Vagina (tissue), 2 donors: ENCODE measurements around the gene STARD13.

Experiments used
- CTCF ChIP-seq, 3 experiments: fragments of 450-650 bp in 2 of 3; fragments of 200-600 bp in 1 of 3; sonication (generic) in 1 of 3; IDR thresholded peaks; one replicate each; pipeline ENCODE4 v1.5.1; 2017 to 2019; ENCODE audit warnings: antibody characterized with exemption in 3 of 3, mild to moderate bottlenecking in 2 of 3, moderate library complexity in 2 of 3
- POLR2A ChIP-seq, 2 donors: fragments of 450-650 bp; IDR thresholded peaks; one replicate each; pipeline ENCODE4 v1.6.1; 2017; ENCODE audit warnings: antibody characterized with exemption in 2 of 2, mild to moderate bottlenecking in 2 of 2, moderate library complexity in 2 of 2
- POLR2AphosphoS5 ChIP-seq, 2 donors: sonication (generic); formaldehyde crosslinking; IDR thresholded peaks; one replicate each; pipeline ENCODE4 v1.9.0; 2017; ENCODE audit warnings: antibody characterized with exemption in 2 of 2, mild to moderate bottlenecking in 2 of 2, low read depth in 1 of 2; ENCODE audit not compliant: insufficient read depth in 1 of 2

- TF ChIP-seq POLR2AphosphoS5 (IDR thresholded peaks at IDR 0.05; ENCODE audit: insufficient read depth in 1 of 2, low read depth in 1 of 2) (no peak), CTCF (IDR thresholded peaks at IDR 0.05) (no peak), POLR2A (IDR thresholded peaks at IDR 0.05) (no peak)
Measured at GRCh38 chr13:33212396-33212795, 73.2 kb downstream of the STARD13 start.
